A549 (cell line): ENCODE results near the gene VENTX. TPM values are rescaled to one million over a fixed set of nuclear protein-coding genes. Genes with fewer than 3 reads are reported as not detected.
A peak's percentile ranks its signal among the peaks of the same experiment; 100 is the strongest.

Experiments used
- ATAC-seq, 2 experiments: fragments of 200-7000 bp in 1 of 2; fragments of >200 bp in 1 of 2; cut with Nextera tagmentation in 1 of 2; cut with Tn5 transposase in 1 of 2; 3 replicates each; pipeline versions ENCODE4 v1.8.0 to v1.9.1; 2018 to 2020; ENCODE audit warnings: mild to moderate bottlenecking in 1 of 2, moderate library complexity in 1 of 2
- CTCF ChIA-PET: fragments of 300-600 bp; sonication (Branson Sonifier 250); formaldehyde crosslinking; extraction: SDS; loops from one replicate; lab custom pipeline; 2021; ENCODE audit warnings: antibody characterized with exemption, inconsistent platforms; lab: Yijun Ruan, JAX
- POLR2A ChIA-PET: fragments of 350-600 bp; formaldehyde crosslinking; extraction: SDS; loops from one replicate; lab custom pipeline; 2021; ENCODE audit warnings: antibody characterized with exemption, inconsistent platforms; lab: Yijun Ruan, JAX
- DNase-seq, 2 experiments: peaks; one replicate each; pipeline versions ENCODE4 v3.0.0 to v3.0.0-alpha.2; 2011 to 2016; ENCODE audit warnings: low read depth in 1 of 2, low spot score in 1 of 2
- FAIRE-seq: peaks from 2 replicates; lab custom pipeline; 2011; peaks lifted over from hg19 to GRCh38; lab: Jason Lieb, UNC
- H3K27ac ChIP-seq, 2 experiments: fragments of >200 bp; sonication (Bioruptor Twin); formaldehyde crosslinking; 3 replicates each; pipeline ENCODE4 v1.5.1; 2016 to 2017
- H3K4me1 ChIP-seq: fragments of >200 bp; sonication (Bioruptor Twin); formaldehyde crosslinking; 3 replicates; pipeline ENCODE4 v1.6.1; 2016
- H3K4me2 ChIP-seq: fragments of >200 bp; sonication (Bioruptor Twin); formaldehyde crosslinking; 3 replicates; pipeline ENCODE4 v1.6.1; 2016
- H3K4me3 ChIP-seq: fragments of >200 bp; sonication (Bioruptor Twin); formaldehyde crosslinking; 3 replicates; pipeline ENCODE4 v1.5.1; 2016
- H3K9me3 ChIP-seq: fragments of >200 bp; sonication (Bioruptor Twin); formaldehyde crosslinking; 3 replicates; pipeline ENCODE4 v1.6.1; 2016
- CBX2 ChIP-seq: fragments of 200-600 bp; sonication (generic); IDR thresholded peaks from 2 replicates; pipeline ENCODE4 v1.6.1; 2016; ENCODE audit warnings: low read depth, mild to moderate bottlenecking, borderline replicate concordance
- CEBPB ChIP-seq, 2 experiments: fragments of >200 bp in 1 of 2; sonication (Bioruptor Twin) in 1 of 2; formaldehyde crosslinking in 1 of 2; IDR thresholded peaks; 2 replicates each; pipeline ENCODE4 v1.6.1; 2012 to 2016
- EHF ChIP-seq: fragments of 250-450 bp; sonication (Bioruptor Pico); IDR thresholded peaks from 2 replicates; pipeline ENCODE4 v1.5.0; 2020; ENCODE audit warnings: mild to moderate bottlenecking
- HDAC2 ChIP-seq: fragments of 200-600 bp; sonication (generic); IDR thresholded peaks from 2 replicates; pipeline ENCODE4 v1.6.1; 2016
- PHF8 ChIP-seq: fragments of 200-600 bp; sonication (generic); IDR thresholded peaks from 2 replicates; pipeline ENCODE4 v1.6.1; 2016; ENCODE audit warnings: low read depth, mild to moderate bottlenecking, antibody characterized with exemption, moderate library complexity, borderline replicate concordance
- POLR2AphosphoS2 ChIP-seq: conservative IDR thresholded peaks from 2 replicates; pipeline ENCODE4 v1.6.1; 2012; ENCODE audit warnings: low read length, improper control_type of control experiment, inconsistent platforms
- RAD21 ChIP-seq, 2 experiments: fragments of >200 bp in 1 of 2; sonication (Bioruptor Twin) in 1 of 2; formaldehyde crosslinking in 1 of 2; IDR thresholded peaks in 1 of 2; conservative IDR thresholded peaks in 1 of 2; 2 replicates in 1 of 2; 3 replicates in 1 of 2; pipeline ENCODE4 v1.6.1; 2012 to 2018; ENCODE audit warnings: inconsistent platforms in 1 of 2
- RARB ChIP-seq: fragments of 250-450 bp; sonication (Bioruptor Pico); IDR thresholded peaks from 2 replicates; pipeline ENCODE4 v1.8.0; 2021; ENCODE audit warnings: mild to moderate bottlenecking, moderate library complexity
- SMC3 ChIP-seq: fragments of >200 bp; sonication (Bioruptor Twin); formaldehyde crosslinking; IDR thresholded peaks from 3 replicates; pipeline ENCODE4 v1.6.1; 2018; ENCODE audit warnings: inconsistent platforms
- ZSCAN20 ChIP-seq: fragments of 250-450 bp; sonication (Bioruptor Pico); IDR thresholded peaks from 2 replicates; pipeline ENCODE4 v1.8.0; 2022; ENCODE audit warnings: mild to moderate bottlenecking, moderate library complexity
- WGBS: methylation state at CpG from one replicate; pipeline ENCODE4 v1.1.6; 2017; ENCODE audit errors: missing lambda C conversion rate; 5-methylcytosine and 5-hydroxymethylcytosine counted together
- polyA plus RNA-seq, 4 experiments: library from polyadenylated mRNA; depleted of rRNA in 3 of 4; stranded (reverse); fragments of >200 nt; fragmentation: RNase III in 1 of 4; extraction: RNeasy Plus Mini Kit Qiagen cat#74134 plus additional on column Dnase treatment in 1 of 4; gene quantifications; 2 replicates in 3 of 4; 3 replicates in 1 of 4; pipeline ENCODE4 v1.2.3, GENCODE V29; 2011 to 2017
- TF ChIP-seq, protein P1 (sequence below): fragments of >200 bp; sonication (Bioruptor Twin); formaldehyde crosslinking; IDR thresholded peaks from 2 replicates; pipeline ENCODE4 v1.6.1; 2016
- TF ChIP-seq, protein P2 (sequence below): fragments of >200 bp; sonication (Bioruptor Twin); formaldehyde crosslinking; IDR thresholded peaks from 3 replicates; pipeline ENCODE4 v1.6.1; 2016
- TF ChIP-seq, protein P3 (sequence below): IDR thresholded peaks from 2 replicates; pipeline ENCODE4 v1.6.1; 2012
- TF ChIP-seq, protein P4 (sequence below): fragments of 450-650 bp; IDR thresholded peaks from 2 replicates; pipeline ENCODE4 v1.6.1; 2014; ENCODE audit warnings: antibody characterized with exemption
- TF ChIP-seq, protein P5 (sequence below): fragments of 250-450 bp; sonication (Bioruptor Pico); IDR thresholded peaks from 2 replicates; pipeline ENCODE4 v1.5.0; 2021; ENCODE audit warnings: mild to moderate bottlenecking, moderate library complexity, borderline replicate concordance
- TF ChIP-seq, protein P6 (sequence below): fragments of 250-450 bp; sonication (Bioruptor Pico); IDR thresholded peaks from 2 replicates; pipeline ENCODE4 v1.5.0; 2020; ENCODE audit warnings: low read depth, mild to moderate bottlenecking, moderate library complexity

The VENTX gene
- polyA plus RNA-seq, 2 of the 4 experiments (the other 2 are of a cell fraction) = not detected

DNA sequence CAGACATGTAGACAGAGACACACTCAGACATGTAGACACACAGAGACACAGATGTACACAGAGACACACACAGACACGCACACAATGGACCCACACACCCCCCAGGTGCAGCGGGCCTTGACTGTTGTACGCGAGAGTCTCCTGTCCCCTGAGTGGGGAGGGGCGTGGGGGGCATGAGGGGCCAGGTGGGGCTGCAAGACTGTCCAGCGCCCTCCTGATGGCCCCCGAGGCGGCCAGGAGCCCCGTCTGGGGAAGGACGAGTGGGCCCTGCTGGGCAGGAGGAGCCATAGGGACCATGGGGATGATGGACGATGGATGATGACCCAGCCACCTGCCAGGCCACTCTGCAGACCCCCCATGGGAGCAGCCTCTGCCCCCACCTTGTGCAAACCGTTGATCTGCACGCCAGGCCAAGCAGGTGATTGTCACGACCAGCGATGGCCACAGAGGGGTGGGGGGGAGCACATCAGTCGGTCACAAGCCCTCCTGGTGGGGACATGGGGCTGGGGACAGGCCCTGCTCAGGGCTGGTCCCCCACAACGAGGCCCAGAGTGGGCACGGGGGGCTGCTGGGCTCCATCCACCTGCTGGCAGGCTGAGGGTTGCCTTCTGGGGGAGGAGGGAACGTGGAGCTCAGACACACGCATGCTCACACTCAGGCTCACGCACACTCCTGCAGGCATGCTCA, 11.6 kb downstream of the VENTX start (continued):
- TF ChIP-seq CEBPB (IDR thresholded peaks at IDR 0.05) = no peak
- TF ChIP-seq PHF8 = no peak
- TF ChIP-seq SMC3 = no peak
- TF ChIP-seq, protein P1, sequence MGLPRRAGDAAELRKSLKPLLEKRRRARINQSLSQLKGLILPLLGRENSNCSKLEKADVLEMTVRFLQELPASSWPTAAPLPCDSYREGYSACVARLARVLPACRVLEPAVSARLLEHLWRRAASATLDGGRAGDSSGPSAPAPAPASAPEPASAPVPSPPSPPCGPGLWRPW = no peak
- no peak for TF ChIP-seq CBX2

DNA sequence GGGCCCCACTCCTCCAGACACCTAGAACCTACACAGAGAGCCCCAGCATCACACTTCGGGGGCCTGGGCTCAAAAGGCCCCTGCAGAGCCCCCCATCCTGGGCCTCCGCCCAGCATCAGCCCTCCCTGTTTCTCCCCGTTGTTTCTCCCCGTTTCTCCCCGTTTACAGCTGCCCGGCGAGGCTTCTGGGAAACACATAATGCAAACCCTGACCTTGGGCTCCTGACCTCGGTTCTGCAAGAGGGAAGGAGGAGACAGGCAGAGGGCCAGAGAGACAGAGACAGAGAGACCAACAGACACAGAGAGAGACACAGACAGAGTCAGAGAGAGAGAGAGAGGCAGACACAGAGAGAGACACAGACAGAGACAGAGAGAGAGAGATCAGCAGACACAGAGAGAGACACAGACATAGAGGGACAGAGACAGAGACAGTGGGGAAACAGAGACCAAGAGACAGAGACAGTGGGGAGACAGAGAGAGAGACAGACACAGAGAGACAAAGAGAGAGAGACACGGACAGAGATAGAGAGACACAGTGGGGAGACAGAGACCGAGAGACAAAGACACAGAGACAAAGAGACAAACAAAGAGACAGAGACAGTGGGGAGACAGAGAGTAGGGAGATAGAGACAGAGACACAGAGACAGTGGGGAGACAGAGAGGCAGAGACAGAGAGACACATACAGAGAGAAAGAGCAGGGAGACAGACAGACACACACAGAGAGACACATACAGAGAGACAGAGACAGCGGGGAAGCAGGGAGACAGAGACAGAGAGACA, 12.5 kb downstream of the VENTX start:
- DNase-seq = no peak
- no peak for TF ChIP-seq HDAC2
- TF ChIP-seq, all 56 proteins: peak for 0
- no peak for FAIRE-seq
- whole genome bisulfite sequencing = 38% methylated on average over 11 of the region's 11 CpGs
- Histone ChIP-seq H3K4me3 (no peak overlapping the region), H3K4me2 (no peak overlapping the region), H3K4me1 (peaks cover 8% of the 10 kb centered on the region), H3K27ac (no peak overlapping the region), H3K9me3 (no peaks in the 10 kb centered on the region)
- ATAC-seq = peak in 1 of 2 experiments; percentile 17; a peak in 1 of 6 replicates
- ChIA-PET CTCF (no interaction called here), POLR2A (interaction anchor here (0.6 kb wide), 1 partner anchor 98 kb away, joined by 3 read pairs; no protein-coding TSS in a partner anchor)

DNA sequence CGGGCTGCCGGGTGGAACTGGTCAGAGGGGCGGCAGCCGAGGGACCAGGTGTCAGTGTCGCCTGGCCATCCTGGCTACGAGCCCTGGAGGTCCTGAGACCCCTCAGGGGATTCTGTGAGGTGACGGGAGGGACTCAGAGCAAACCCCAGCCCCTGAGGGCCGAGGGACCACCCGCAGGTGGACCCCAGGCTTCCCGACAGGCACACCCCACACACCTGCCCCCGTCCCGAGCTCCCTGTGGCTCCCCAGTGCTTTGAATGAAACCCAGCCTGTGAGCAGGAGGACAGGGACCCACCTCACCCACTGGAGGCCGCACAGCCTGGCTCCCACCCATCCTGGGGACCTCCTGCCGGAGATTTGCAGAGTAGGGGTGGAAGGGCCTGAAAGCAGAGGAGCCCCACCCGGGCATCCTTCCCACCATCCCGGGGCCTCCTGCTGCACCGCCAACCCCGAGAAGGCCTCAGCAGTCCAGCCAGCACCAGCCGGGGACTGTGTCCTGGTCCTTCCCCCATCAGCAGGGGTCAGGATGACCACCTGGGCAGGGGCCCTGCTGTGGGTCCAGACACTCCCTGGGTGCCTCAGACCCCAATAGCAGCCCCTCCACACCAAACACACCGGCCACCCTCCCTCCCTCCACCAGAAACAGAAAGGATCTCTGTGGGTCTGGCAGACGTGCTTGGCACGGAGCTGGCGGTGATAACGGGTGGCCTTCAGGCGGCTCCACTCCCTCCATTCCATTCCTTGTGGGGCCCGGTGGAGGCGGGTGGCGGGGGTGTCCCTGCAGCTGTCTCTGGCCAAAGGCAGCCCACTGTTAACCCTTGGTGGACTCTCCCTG, 13.9 kb downstream of the VENTX start:
- CTCF ChIA-PET = interaction anchor here (0.8 kb wide), 1 partner anchor 90 kb away, joined by 3 read pairs; no protein-coding TSS in a partner anchor
- H3K9me3 ChIP-seq = no peaks in the 10 kb centered on the region
- no peaks in the 10 kb centered on the region for H3K4me1 ChIP-seq
- WGBS = 68% methylated on average over 21 of the region's 28 CpGs
- DNase-seq (no peak), FAIRE-seq (no peak), ATAC-seq (peak in 1 of 2 experiments; percentile 17; a peak in 2 of 6 replicates)
- no peak overlapping the region for H3K4me2 ChIP-seq
- POLR2A ChIA-PET = no interaction called here
- H3K27ac ChIP-seq = no peak overlapping the region
- no peak overlapping the region for H3K4me3 ChIP-seq
- TF ChIP-seq, protein P2, sequence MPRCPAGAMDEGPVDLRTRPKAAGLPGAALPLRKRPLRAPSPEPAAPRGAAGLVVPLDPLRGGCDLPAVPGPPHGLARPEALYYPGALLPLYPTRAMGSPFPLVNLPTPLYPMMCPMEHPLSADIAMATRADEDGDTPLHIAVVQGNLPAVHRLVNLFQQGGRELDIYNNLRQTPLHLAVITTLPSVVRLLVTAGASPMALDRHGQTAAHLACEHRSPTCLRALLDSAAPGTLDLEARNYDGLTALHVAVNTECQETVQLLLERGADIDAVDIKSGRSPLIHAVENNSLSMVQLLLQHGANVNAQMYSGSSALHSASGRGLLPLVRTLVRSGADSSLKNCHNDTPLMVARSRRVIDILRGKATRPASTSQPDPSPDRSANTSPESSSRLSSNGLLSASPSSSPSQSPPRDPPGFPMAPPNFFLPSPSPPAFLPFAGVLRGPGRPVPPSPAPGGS = no peak
- no peak for TF ChIP-seq CEBPB (IDR thresholded peaks at IDR 0.05)
- TF ChIP-seq, protein P3, sequence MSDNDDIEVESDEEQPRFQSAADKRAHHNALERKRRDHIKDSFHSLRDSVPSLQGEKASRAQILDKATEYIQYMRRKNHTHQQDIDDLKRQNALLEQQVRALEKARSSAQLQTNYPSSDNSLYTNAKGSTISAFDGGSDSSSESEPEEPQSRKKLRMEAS = no peak
- TF ChIP-seq, protein P4, sequence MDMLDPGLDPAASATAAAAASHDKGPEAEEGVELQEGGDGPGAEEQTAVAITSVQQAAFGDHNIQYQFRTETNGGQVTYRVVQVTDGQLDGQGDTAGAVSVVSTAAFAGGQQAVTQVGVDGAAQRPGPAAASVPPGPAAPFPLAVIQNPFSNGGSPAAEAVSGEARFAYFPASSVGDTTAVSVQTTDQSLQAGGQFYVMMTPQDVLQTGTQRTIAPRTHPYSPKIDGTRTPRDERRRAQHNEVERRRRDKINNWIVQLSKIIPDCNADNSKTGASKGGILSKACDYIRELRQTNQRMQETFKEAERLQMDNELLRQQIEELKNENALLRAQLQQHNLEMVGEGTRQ = no peak
- TF ChIP-seq RARB = no peak
- TF ChIP-seq POLR2AphosphoS2 = no peak
- TF ChIP-seq, protein P5, sequence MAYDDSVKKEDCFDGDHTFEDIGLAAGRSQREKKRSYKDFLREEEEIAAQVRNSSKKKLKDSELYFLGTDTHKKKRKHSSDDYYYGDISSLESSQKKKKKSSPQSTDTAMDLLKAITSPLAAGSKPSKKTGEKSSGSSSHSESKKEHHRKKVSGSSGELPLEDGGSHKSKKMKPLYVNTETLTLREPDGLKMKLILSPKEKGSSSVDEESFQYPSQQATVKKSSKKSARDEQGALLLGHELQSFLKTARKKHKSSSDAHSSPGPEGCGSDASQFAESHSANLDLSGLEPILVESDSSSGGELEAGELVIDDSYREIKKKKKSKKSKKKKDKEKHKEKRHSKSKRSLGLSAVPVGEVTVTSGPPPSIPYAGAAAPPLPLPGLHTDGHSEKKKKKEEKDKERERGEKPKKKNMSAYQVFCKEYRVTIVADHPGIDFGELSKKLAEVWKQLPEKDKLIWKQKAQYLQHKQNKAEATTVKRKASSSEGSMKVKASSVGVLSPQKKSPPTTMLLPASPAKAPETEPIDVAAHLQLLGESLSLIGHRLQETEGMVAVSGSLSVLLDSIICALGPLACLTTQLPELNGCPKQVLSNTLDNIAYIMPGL (CRISPR knock-in tag) = no peak
- TF ChIP-seq EHF (CRISPR knock-in tag) = no peak
- TF ChIP-seq ZSCAN20 (CRISPR knock-in tag) = no peak
- no peak for TF ChIP-seq RAD21 (conservative IDR thresholded peaks at IDR 0.05 in 1 of 2, IDR thresholded peaks at IDR 0.05 in 1 of 2)
- TF ChIP-seq, protein P6, sequence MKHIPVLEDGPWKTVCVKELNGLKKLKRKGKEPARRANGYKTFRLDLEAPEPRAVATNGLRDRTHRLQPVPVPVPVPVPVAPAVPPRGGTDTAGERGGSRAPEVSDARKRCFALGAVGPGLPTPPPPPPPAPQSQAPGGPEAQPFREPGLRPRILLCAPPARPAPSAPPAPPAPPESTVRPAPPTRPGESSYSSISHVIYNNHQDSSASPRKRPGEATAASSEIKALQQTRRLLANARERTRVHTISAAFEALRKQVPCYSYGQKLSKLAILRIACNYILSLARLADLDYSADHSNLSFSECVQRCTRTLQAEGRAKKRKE (CRISPR knock-in tag) = no peak
